Stimulated activated CD4-positive, alpha-beta T cell treated with anti-CD3 and anti-CD28 coated beads, TNF-alpha, amount 100 ng/mL, for 1 hour (primary cell): ENCODE results near the gene SIPA1L3.

Source experiments
- DNase-seq, 3 donors: peaks; one replicate each; pipeline ENCODE4 v3.0.0-alpha.2; 2020; ENCODE audit warnings: low read depth in 3 of 3, low spot score in 1 of 3

Gene SIPA1L3

DNA sequence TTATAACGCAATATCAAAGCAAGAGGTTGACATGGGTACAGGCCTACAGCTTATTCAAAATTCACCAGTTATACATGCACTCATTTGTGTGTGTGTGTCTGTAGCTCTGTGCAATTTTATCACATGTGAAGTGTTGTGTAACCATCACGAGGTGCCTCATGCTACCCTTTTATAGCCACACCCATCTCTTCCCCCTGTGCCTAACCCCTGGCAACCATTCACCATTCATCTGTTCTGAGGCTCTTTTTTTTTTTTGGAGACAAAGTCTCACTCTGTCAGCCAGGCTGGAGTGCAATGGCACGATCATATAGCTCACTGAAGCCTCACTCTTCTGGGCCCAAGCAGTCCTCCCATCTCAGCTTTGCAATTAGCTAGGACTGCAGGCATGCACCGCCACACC is 238.6 kb downstream of the SIPA1L3 start:
- DNase-seq: no peak

DNA sequence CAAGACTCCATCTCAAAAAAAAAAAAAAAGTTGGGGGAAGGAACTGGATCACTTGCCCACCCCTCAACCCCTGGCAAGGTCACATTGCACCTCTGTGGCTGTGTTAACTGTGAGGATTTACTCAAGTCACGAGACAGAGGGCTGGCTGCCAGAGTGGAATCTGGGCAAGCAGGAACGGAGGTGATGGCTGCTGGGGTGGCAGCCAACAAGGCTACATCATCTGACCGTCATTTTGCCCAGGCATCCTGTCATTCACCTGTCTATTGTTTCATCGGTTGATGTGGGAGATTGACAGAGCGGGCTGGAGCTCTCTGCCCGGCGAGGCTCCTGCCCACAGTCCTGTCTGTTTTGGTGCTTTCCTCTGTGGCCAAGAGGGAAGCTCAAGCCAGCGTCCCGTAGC is 241.3 kb downstream of the SIPA1L3 start:
- no peak for DNase-seq

DNA sequence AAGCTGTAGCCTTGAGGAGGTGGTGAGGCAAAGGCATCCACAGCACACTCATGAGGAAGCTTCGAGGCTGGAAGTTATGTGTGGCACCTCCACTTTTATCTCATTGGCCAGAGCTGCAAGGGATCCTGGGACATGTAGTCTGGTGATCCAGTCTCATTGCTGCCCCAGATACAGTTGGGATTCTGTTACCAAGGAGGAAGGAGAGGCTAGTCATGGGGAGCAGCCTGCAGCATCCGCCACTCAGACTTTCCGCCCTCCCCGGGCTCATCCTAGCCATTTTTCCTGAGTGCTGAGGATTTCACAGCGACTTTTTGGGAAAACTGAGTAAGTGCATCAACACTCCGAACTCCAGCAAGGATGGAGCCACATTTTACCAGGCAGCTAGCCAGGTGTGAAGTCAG is 242.7 kb downstream of the SIPA1L3 start:
- no peak for DNase-seq

DNA sequence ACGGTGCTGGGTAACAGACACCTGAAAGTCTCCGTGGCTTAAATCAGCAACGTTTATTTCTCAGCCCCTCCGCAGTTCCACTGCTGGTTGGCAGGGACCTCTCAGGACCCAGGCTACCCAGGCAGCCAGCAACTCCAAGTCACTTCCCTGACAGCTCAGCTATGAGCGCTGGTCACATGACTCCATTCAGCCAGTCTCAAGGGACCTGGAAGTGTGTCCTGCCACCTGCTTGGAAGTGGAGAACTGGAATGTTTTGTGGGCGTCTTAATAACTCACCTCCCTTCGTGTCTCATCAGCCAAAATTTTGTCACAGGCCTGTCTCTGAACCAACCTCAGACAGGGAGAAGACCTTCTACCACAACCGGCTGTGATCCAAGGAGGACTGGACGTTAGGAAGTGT is 244.2 kb downstream of the SIPA1L3 start:
- no peak for DNase-seq

DNA sequence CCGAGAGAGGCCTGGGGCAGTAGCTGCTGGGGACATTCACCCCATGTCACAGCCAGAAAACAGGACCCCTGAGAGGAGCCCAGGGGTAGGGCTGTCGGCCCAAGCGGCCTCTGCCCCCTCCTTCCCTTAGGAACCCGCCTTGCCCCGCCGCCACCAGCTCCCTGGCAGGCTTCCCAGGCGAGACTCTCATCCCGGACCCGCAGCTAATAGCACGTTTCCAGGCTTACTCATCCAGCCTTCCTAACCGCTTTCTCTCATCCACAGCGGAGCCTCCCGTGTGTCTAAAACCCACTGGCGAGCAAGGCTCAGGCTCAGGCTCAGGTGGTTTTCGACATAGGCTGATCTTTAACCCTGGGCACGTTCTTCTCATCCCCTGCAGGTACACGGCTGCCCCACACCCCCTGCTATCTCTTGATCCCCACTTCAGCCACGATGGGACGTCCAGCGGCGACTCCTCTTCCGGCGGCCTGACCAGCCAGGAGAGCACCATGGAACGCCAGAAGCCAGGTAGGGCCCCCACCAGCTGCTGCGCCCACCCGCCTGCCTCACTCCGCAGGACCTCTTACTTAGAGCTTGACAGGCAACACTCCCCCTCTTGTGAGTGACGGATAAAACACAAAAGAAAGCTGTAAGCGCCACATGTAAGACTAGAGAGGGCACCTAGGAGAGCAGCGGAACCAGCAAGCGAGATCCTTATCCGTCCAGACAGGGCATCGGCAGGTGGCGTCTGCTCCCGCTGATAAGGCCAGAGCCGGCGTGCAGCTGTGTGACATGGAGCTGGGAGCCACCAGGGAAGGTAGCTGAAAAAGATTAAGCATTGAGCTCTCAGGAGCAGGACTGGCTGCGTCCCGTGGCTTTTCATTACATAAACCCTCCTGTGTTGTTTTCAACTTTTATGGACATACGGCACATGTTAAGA is 245.7 kb downstream of the SIPA1L3 start:
- DNase-seq: no peak

DNA sequence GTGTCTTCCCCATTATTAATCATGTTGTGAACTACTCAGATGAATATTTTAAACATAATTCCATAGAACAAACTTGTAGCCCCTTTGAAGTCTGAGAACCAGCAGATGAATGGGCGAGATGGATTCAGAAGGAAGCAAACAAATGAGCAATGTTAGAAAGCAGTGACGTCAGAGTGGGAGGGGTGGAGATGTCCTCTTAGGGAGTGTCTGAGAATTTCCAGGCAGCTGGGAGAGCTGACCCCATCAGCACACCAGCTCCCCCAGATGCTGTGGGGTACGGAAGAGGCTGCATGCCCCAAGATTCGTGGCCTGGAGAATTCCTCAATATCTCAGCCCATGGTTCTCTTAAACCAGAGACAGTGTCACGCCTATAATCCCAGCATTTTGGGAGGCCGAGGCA is 248.4 kb downstream of the SIPA1L3 start:
- no peak for DNase-seq

DNA sequence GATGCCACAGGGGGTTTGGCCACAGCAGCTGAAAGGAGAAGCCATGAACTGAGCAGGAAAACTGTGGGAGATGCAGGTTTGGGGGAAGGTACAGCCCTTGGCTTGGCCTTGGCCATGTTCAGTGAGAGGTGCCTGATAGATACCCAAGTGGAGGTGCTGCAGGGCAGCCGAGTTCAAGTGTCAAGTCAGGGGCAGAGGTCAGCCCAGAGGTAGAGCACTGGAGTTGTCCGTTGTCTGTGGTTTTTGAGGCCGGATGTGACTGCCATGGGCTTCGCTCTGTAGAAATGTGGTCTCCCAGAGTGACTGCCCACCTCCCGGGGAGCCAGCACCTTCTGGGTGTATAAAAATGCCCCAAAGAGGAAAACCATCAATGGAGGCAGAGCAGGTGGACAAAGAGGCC is 251.7 kb downstream of the SIPA1L3 start:
- DNase-seq: no peak

DNA sequence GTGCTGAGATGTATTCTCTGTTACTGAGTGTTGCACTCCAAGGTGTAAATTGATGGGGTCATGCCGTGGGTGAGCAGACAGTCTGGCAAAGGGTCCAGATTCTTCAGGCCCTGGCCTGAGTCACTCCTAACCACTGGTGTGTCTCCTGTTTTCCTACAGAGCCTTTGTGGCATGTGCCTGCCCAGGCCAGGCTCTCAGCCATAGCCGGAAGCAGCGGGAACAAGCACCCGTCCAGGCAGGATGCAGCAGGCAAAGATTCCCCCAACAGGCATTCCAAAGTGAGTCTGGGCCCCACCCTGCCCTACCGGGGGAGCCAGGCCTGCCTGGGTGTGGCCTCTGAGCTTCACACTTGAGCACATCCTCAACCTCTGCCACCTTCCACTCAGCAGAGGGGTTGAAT is 255.1 kb downstream of the SIPA1L3 start:
- no peak for DNase-seq

DNA sequence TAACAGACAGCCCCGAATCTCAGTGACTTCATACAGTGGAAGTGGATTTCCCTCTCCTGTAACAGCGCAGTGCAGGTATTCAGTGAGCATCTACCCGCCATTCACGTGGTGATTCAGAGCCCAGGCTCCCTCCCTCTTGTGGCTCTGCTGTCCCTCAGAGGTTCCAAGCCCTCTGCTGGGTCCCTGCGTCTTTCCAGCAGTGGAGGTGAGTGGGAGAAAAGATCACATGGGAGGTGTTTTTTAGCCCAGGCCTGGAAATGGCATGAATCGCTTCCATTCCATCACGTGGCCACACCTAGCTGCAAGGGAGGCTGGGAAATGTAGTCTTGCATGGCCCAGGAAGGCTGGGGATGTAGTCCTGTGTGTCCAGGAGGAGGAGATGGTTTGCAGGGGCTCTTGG is 255.6 kb downstream of the SIPA1L3 start:
- no peak for DNase-seq

DNA sequence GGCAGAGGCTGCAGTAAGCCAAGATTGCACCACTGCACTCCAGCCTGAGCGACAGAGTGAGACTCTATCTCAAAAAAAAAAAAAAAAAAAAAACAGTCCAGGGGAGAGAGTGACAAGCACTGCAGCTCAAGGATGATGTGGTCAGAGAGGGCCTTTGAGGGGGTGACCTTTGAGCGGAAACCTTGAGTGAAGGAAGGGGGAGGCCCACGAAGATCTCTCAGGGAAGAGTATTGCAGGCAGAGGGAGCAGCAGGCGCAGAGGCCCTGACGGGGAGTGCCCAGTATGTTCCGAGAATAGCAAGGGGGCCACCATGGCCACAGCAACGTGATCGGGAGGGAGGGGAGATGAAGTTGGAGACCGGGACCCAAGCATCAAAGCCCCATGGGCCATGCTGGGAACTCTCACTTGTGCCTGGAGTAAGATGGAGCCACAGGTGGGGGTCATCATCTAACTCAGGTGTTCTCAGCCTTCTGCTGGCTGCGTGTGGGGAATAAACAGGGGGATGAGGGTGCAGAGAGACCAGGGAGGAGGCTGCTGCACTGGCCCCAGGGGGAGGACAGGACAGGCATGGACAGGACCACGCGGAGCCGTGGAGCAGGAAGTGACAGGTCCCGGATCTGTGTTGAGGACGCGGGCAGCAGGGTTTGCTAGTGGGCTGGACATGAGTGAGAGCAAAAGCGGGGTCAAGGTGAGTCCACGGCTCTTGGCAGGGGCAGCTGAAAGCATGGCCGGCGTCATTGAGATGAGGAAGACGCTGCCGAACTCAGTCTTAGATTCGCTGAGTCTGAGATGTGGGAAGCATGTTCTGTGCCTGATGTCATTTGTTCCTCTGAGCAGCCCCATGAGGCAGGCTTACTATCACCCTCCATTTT is 256.6 kb downstream of the SIPA1L3 start:
- DNase-seq: no peak

DNA sequence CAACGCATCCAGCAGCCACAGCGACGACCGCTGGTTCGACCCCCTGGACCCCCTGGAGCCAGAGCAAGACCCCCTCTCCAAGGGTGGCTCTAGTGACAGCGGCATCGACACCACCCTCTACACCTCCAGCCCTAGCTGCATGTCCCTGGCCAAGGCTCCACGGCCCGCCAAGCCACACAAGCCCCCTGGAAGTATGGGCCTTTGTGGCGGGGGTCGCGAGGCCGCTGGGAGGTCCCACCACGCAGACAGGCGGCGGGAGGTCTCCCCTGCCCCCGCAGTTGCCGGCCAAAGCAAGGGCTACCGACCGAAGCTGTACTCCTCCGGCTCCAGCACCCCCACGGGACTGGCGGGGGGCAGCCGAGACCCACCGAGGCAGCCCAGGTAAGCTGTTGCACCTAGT is 257.5 kb downstream of the SIPA1L3 start:
- DNase-seq: no peak

DNA sequence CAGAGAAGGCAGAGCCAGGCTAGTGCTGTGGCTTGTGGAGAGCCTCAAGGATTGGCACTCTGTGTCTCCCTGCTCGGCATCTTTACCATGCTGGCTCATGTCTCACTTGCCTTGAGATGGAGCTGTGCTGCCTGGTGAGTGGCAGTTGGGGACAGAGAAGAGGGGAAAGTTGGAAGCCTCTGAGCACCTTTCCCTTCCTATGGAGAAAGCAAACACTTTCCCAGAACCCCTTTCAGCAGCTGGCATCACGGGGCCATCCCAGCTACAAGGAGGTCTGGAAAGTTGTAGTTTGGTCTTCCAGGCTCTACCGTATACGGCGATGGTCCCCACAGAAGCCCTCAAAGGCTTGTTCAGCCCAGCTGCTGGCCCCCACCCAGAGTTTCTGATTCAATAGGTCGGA is 258.3 kb downstream of the SIPA1L3 start:
- no peak for DNase-seq

DNA sequence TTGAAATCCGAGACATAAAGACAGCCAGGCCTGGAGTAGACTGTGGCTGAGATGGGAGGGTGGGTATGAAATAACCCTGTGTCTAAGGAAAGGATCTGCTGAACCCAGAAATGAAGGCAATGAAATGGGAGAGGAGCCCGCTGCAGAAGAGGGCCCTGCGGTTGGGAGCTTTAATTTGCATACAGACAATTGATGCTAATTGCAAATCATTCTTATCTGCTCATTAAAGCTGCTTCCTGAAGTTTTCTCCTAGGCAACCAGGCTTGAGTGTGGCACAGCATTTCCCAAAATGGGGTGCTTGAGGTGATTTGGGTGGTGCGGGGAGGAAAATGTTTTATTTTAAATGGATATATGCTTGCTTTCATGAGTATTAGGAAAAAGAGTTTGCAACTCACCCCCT is 261.6 kb downstream of the SIPA1L3 start:
- DNase-seq: no peak

DNA sequence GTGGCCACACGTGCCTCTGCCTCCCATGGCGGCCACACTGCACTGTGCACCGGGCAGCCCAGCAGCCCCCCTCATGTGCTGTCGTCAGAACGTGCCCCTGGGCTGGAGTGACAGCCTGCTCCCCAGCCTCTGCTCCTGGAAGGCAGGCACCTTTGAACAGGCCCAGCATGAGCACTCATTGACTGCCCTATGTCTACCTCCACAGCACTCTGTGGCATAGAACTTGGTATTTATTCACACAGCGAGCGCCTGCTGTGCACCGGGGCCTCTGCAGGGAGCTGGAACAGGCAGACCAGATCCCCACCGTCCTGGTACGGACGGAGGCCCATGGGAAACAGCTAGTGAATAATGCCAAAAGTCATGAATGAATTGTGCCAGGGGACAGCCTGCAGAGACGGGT is 263.3 kb downstream of the SIPA1L3 start:
- DNase-seq: no peak

DNA sequence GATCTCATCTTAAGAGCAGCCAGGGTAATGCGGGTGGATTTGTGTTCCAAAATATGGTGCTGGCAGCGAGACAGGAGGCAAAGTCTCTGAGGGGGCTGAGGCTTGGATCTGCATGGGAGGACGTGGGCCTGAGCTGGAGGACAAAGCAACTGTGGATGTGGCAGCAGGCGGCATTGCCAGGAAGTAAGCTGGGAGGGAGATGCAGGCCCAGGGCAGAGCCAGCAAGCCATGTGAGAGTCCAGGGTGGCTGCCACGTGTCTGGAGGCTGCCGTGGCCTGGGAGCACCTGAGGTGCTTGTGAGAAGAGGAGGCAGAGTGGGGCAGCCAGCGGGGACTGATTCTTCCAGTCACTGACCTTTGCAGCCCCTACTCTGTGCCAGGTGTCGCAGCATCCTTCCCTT is 265.0 kb downstream of the SIPA1L3 start:
- DNase-seq: no peak

DNA sequence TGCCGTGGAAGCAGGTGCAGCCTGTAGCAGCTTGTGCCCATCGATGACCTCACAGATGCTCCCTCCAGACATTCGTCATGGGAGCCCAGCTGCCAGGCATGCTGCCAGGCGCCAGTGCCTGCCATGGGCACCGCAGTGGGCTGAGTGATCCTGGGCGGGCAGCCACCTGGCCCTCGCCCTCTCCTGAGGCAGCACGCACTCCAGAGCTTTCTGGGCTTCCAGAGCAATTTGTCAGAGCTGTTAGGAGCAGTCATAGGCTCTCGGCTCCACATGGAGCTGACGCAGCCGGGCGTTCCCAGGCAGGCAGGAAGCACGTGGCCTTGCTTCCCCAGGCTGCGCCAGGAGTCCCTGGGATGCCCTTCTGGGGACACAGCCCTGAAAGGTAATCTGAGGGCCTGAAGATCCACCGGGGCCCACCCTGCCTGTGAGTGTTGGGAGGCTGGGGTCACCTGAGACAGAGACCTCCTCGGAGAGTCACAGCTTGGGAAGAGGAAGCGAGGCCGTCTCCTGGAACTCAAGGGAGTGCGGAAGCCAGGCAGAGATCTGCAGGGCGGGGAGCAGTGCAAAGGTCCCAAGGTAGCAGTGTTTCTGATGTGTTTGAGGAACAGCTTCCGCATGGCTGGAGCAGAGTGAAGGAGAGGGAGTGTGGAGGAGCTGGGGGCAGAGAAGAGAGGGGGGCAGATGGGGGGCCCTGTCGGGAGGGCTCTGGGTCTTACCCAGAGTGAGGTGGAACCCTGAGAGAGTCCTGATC is 266.5 kb downstream of the SIPA1L3 start:
- DNase-seq: no peak

DNA sequence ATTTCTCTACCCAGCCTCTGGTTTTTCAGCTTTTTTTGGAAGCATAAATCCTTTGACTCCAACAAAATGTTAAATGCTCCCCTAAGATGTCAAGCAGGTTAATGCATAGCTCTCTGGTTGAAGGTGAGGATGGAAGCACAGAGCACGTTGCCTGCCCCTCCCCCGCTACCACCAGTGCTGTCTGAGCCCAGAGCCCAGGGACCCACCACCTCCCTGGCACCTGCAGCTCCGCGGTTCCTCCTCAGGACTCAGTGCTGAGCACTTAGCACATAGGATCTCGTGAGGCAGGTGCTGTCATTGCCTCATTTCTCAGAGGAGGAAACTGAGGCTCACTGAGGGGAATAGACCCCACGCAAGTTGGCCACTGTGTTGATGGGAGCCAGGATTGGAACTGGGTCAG is 268.4 kb downstream of the SIPA1L3 start:
- no peak for DNase-seq

DNA sequence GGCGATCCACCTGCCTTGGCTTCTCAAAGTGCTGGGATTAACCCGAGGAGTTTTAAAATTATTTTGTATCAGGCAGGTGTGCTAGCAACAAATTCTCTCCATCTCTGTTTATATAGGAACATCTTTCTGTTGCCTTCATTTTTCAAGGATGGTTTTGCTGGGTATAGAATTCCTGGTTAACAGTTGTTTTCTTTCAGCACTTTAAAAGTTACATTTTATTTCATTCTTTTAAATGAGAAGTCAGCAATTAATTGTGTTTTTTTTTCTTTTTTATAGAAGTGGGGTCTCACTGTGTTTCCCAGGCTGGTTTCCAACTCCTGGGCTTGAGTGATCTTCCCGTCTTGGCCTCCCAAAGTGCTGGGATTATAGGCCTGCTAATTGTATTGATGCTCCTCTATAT is 273.1 kb downstream of the SIPA1L3 start:
- DNase-seq: no peak

DNA sequence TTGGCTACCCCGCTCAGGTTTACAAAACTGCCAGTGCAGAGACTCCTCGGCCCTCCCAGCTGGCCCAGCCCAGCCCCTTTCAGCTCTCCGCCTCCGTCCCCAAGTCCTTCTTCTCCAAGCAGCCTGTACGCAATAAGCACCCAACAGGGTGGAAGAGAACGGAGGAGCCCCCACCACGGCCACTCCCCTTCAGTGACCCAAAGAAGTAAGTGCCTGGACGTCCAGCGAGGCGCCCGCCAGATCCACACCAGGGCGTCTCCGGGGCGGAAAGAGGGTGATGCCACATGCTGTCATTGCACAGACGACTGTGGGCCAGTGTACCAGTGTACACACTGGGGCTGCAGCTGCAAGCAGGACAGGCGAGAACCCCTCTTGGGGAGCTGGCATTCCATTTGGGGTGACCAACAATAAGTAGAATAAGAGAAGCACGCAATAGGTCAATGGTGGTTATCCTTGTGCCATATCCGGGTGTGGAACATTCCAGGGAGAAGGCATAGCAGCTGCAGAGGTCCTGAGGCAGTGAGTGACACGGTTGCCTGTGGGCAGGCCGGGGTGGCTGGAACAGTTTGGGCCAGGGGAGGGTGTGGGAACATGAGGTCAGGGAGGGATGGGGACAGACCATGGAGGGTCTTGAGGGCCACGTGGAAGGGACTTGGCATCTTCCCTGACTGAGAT is 275.7 kb downstream of the SIPA1L3 start:
- DNase-seq: no peak

DNA sequence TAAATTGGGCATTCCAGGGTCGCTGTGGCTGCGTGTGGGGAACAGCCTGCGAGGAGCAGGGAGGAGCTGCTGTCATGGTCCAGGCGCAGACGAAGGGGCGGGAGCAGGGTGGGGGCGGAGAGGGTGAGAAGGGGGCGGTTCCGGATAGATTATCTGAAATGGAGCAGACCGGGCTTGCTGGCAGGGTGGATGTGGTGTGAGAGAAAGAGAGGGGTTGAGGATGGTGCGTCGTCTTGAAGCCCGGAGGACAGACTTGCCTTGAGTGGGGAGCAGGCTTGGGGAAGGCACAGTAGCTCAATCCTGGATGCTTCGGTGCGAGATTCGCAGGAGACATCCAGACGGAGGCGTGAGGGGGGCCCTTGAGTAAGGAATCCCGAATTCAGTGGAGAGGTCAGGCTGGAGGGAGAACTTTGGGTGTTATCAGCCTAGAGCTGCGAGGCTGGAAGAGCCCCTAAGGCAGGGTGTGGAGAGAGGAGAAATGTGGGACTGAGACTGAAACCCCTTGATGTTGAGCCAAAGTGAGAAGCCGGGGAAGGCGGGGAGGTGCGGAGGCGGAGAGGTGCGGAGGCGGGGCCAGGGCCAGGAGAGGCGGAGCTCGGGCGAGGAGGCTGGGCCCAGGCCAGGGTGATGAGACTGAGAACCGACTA is 276.4 kb downstream of the SIPA1L3 start:
- no peak for DNase-seq

DNA sequence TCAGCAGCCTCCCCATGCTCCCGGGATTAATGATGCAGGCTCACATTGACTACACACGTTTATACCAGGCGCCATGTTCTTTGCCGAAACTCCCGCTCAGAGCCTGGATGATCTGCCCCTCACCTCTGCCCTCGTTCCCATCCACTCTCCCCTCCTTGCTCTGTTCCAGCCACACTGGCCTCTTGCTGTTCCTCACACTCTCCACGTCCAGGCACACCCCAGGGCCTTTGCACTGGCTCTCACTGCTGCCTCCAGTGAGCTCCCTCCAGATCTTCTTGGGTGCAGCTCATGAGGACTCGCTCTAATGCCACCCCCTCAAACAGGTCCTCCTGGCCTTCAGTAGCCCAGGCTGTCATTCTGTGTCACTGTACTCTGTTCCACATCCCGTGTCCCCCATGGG is 277.8 kb downstream of the SIPA1L3 start:
- no peak for DNase-seq
